GM19438 (cell line): ENCODE data around the gene AKAP6.

ENCODE experiments used
- ATAC-seq: cut with Tn5 transposase; IDR thresholded peaks from one replicate; pipeline ENCODE4 v1.9.1; 2021; ENCODE audit warnings: low read depth; ENCODE audit not compliant: unreplicated experiment

AKAP6 gene, protein sequence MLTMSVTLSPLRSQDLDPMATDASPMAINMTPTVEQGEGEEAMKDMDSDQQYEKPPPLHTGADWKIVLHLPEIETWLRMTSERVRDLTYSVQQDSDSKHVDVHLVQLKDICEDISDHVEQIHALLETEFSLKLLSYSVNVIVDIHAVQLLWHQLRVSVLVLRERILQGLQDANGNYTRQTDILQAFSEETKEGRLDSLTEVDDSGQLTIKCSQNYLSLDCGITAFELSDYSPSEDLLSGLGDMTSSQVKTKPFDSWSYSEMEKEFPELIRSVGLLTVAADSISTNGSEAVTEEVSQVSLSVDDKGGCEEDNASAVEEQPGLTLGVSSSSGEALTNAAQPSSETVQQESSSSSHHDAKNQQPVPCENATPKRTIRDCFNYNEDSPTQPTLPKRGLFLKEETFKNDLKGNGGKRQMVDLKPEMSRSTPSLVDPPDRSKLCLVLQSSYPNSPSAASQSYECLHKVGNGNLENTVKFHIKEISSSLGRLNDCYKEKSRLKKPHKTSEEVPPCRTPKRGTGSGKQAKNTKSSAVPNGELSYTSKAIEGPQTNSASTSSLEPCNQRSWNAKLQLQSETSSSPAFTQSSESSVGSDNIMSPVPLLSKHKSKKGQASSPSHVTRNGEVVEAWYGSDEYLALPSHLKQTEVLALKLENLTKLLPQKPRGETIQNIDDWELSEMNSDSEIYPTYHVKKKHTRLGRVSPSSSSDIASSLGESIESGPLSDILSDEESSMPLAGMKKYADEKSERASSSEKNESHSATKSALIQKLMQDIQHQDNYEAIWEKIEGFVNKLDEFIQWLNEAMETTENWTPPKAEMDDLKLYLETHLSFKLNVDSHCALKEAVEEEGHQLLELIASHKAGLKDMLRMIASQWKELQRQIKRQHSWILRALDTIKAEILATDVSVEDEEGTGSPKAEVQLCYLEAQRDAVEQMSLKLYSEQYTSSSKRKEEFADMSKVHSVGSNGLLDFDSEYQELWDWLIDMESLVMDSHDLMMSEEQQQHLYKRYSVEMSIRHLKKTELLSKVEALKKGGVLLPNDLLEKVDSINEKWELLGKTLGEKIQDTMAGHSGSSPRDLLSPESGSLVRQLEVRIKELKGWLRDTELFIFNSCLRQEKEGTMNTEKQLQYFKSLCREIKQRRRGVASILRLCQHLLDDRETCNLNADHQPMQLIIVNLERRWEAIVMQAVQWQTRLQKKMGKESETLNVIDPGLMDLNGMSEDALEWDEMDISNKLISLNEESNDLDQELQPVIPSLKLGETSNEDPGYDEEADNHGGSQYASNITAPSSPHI (N-terminal part only)

GRCh38 chr14:32329146-32329545 lies at the start of gene AKAP6:
Gene AKAP6, plus strand, starts transcription at chr14:32329298. Its CDS starts 104,196 bp downstream, at chr14:32433494.
- no peak for ATAC-seq

- ATAC-seq, result no peak
Observed at GRCh38 chr14:32286602-32287001, 42.5 kb upstream of the AKAP6 start.

GRCh38 chr14:32296366-32296765 lies 32.7 kb upstream of the AKAP6 start:
- ATAC-seq, result no peak

- no peak for ATAC-seq
Observed at GRCh38 chr14:32298346-32298745, 30.8 kb upstream of the AKAP6 start.

GRCh38 chr14:32300136-32300535 lies 29.0 kb upstream of the AKAP6 start:
- ATAC-seq, result no peak

GRCh38 chr14:32303865-32304264 lies 25.2 kb upstream of the AKAP6 start:
- no peak for ATAC-seq

DNA sequence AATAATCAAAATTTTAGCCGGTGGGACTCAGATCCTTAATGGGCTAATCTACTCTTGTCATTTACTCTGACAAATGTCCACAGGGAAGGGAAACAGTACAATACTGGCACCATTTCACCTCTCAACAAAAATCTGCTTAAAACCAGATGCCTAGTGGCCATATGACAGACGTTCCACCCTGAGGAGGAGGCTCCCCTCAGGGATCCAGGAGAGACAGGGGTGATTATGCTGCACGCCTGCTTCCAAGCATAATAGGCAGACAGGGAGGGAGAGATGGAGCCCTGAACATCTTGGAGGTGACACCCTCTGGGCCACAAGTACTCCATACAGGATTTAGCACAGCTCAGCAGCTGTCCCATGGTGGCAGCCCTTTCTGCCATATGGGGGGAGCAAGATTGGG lies 24.8 kb upstream of the AKAP6 start:
- no peak for ATAC-seq

DNA sequence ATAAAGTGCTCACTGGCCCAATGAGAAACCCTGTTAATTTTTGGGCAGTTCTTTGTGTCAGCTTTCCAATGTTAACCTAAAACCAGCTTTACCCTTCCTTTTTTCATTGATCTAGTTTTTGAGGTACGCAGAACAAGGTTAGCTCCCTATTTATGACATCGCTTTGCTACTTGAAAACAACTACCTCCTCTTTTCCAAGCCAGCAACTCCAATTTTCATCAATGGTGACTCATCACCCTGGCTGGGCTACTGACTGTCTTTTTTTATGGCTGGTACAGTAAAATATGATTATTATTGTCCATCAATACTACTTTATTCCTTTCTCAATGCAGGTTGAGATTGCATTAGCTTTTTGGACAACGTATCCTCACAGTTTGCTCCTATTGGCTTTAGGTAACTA lies 22.5 kb upstream of the AKAP6 start:
- no peak for ATAC-seq

GRCh38 chr14:32307881-32308582 lies 21.1 kb upstream of the AKAP6 start:
- ATAC-seq, result no peak

GRCh38 chr14:32310876-32311275 lies 18.2 kb upstream of the AKAP6 start:
- ATAC-seq, result no peak

DNA sequence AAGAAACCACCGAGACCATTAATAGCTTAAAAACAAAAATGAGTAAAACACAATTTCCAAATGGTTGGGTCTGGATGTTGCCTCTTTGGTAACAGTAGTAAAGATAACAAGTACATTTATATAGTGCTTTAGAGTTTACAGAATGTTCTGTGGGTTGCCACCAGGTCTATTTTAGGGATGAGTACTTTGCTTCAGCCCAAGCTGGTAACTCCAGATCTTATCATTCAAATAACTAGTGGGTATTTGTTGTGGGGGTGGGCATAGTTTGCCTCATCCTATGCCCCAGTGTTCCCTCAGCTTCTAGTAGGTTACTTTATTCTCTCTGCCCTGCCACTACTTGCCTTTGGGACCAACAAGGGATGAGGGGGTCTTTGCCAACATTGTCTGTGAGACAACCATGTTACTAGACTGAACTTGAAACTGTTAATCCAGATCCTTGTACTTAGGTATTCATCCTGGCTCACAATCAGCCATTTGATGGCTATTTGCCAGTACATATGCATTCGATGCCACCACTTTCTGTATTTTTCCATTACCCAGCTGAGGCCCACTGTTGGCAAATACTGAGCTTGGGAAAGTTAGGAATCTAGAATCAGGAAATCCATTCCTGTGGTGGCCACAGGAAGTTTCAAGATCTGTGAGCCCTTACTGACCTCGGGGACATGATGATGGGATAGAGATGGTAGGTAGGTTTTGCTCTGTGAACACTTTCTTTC lies 17.6 kb upstream of the AKAP6 start:
- ATAC-seq, result no peak

DNA sequence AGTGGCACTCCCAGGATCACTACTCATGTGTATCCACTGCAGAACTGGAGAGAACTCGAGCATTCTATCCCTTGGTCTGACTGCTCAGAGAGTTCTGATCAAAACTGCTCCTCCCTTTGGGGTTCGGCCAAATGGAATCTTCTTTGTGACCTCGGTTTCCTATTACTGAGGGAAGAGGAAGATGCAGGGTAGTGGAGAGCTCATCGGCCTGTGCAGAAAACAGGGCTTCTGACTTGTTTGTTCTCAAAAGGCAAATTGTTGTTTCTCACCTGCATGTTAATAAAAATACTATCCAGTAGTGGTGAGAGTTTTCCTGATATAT lies 17.1 kb upstream of the AKAP6 start:
- no peak for ATAC-seq

GRCh38 chr14:32313844-32314376 lies 15.2 kb upstream of the AKAP6 start:
- ATAC-seq, result no peak

- no peak for ATAC-seq
Observed at GRCh38 chr14:32318087-32318795, 10.9 kb upstream of the AKAP6 start.

- no peak for ATAC-seq
Observed at GRCh38 chr14:32319368-32320049, 9.6 kb upstream of the AKAP6 start.

GRCh38 chr14:32324601-32325000 lies 4.5 kb upstream of the AKAP6 start:
- ATAC-seq, result no peak

DNA sequence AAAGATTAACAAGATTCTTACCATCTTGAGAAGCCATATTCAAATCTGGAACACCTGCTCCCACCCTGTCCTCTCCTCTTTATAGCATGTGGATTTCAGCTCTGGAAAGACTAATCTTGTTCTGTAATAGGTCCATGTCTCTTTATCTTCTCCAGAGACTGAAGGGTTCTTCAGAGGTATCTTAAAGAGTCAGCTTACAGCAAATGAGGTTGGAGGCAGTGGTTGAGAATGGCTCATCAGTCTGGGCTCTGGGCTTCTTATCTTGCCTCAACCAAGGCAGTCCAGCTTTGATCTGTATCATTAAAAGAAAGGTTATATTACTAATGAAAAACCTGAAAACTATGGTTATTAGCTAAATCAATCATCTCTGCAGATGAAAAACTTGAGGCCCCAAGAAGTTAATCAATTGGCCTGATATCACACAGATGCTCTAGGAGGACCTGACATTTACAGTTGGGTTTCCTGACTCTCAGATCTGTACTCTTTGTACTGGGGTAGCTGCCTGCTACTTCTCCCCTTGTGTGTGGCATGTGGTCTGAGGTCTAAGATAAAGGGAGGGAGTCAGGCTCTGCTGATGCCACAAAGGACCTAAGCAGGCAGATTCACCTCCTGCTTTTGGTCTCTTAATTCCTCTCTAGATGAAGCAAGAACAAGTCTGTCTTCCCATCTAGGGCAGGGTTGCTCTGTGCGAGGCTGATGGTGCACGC lies 1.7 kb upstream of the AKAP6 start:
- ATAC-seq, result no peak
